HG03571 (cell line): ENCODE measurements around the gene LGALS4.
A peak's percentile ranks its signal among the peaks of the same experiment; 100 is the strongest.
"Not testable (repeated sequence)": the region's sequence is repeated elsewhere in the genome, so short reads cannot be mapped to it uniquely, and the experiment has no call there.

Source experiments
- ATAC-seq: cut with Tn5 transposase; IDR thresholded peaks from one replicate; pipeline ENCODE4 v1.9.1; 2021; ENCODE audit not compliant: unreplicated experiment

Gene LGALS4

DNA sequence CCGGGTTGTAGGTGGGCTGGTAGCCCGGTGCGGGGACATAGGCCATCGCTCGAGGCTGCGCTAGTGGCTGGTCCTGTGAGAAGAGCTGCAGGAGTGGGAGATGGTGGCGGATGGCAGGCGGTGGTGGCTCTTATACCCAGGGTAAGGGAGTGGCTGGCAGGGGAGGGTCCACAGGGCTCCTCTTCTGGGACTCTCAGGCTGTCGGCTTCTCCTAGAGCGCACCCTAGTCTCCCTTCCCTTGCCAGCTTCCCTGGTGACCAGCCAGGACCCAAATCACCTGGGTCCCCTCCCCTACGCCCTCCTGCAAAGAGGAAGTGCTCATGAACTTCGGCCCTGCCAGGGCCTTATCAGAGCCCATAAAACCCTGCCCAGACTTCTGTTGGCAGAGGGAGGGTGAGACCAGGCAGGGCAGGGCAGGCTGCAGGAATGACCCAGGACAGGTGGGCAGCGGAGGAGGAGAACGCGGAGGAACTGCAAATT, at the start of gene LGALS4:
Gene LGALS4, minus strand, starts transcription at position 105 of the 480 bp plus-strand sequence. Its CDS starts 59 bp downstream, at position 46.
- ATAC-seq = no peak

GRCh38 chr19:38861368-38861767, 48.6 kb upstream of the LGALS4 start:
- no peak for ATAC-seq

DNA sequence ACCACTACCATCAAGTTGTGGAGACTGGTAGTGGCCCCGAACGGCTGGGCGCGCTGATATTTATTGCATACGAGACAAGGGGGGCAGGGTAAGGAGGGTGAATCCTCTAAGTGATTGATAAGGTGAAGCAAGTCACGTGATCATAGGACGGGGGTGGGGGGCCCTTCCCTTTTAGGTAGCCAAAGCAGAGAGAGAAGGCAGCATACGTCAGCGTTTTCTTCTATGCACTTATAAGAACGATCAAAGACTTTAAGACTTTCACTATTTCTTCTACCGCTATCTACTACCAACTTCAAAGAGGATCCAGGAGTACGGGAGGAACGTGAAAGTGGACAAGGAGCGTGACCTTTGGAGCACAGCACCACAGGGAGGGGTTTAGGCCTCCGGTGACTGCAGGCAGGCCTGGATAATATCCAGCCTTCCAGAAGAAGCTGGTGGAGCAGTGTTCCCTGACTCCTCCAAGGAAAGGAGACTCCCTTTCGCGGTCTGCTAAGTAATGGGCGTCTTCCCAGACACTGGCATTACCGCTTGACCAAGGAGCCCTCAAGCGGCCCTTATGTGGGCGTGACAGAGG, 47.0 kb upstream of the LGALS4 start:
- ATAC-seq = not testable (repeated sequence)

GRCh38 chr19:38856813-38857212, 44.1 kb upstream of the LGALS4 start:
- ATAC-seq = no peak

GRCh38 chr19:38855751-38856150, 43.0 kb upstream of the LGALS4 start:
- not testable (repeated sequence) for ATAC-seq

DNA sequence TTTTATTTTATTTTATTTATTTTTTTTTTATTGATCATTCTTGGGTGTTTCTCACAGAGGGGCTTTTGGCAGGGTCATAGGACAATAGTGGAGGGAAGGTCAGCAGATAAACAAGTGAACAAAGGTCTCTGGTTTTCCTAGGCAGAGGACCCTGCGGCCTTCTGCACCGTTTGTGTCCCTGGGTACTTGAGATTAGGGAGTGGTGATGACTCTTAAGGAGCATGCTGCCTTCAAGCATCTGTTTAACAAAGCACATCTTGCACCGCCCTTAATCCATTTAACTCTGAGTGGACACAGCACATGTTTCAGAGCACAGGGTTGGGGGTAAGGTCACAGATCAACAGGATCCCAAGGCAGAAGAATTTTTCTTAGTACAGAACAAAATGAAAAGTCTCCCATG, 42.2 kb upstream of the LGALS4 start:
- not testable (repeated sequence) for ATAC-seq

GRCh38 chr19:38853214-38853613, 40.5 kb upstream of the LGALS4 start:
- ATAC-seq = no peak

GRCh38 chr19:38852231-38853044, 39.7 kb upstream of the LGALS4 start:
- ATAC-seq = no peak

GRCh38 chr19:38851622-38852230, 39.0 kb upstream of the LGALS4 start:
- peak; percentile 30 for ATAC-seq

DNA sequence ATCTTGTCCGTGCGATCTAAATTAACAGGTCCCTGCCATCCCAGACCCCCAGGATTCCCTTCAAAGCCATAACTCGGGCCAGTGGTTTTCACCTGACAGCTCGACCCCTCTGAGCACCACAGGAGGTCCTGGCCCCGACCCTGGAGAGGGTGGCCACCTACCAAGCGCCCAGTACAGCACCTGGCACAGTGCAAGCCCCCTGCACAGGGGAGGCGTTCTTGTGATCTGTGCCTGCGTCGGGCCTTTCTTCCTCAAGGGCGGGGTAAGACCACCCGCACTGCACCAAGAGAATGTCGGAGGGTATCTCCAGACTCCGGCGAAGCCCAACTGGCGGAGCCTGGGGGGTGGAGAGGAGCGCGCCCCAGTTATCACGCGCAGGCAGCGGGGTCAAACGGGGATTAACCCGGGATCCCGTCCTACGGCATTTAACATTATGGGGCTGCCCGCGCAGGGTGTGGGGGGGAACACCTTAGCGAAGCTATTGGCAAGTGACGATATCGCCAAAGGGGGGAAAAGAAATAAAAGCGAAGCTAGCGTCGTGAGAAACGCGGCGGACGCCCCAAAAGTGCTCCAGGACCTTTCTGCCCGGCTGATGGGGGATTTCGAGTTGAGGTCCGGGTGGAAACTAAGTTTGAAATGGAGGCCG, 38.4 kb upstream of the LGALS4 start:
- no peak for ATAC-seq

GRCh38 chr19:38850436-38850975, 37.8 kb upstream of the LGALS4 start:
- peak; percentile 62 for ATAC-seq

DNA sequence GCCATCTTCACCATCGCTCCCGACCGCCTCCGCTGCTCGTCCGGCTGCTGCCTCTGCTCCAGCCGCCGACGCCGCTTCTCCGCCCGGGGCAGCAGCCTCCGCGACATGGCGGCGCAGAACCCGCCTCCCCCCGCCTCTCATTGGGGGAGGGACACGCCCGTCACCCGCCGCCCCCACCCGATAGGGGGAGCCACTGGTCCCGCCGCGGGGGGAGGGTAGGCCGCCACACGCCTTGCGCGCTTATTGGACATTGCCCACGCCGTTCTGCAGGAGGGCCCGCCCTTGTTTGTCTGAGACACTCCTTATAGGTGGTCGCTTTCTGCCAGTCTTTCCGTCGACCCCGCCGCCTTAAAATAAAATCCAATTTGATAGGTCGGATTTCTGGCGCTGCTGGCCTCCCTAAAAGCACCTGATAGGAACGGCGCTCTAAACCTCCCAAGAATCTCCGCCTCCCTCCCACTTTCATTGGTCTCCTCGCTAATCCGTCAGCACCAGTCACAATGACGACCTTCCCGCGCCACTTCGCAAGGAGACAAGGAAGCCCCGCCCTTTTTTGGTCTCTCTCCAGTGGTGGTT, 37.2 kb upstream of the LGALS4 start, which contains the start of gene HNRNPL:
Gene HNRNPL, minus strand, starts transcription at position 127 of the 576 bp plus-strand sequence. Its CDS starts 20 bp downstream, at position 107.
- peak; percentile 48 for ATAC-seq

- peak; percentile 15 for ATAC-seq
These were observed 36.6 kb upstream of the LGALS4 start for GRCh38 chr19:38849147-38849859.

GRCh38 chr19:38848299-38849146, 35.8 kb upstream of the LGALS4 start:
- no peak for ATAC-seq

GRCh38 chr19:38846097-38846496, 33.4 kb upstream of the LGALS4 start:
- no peak for ATAC-seq

DNA sequence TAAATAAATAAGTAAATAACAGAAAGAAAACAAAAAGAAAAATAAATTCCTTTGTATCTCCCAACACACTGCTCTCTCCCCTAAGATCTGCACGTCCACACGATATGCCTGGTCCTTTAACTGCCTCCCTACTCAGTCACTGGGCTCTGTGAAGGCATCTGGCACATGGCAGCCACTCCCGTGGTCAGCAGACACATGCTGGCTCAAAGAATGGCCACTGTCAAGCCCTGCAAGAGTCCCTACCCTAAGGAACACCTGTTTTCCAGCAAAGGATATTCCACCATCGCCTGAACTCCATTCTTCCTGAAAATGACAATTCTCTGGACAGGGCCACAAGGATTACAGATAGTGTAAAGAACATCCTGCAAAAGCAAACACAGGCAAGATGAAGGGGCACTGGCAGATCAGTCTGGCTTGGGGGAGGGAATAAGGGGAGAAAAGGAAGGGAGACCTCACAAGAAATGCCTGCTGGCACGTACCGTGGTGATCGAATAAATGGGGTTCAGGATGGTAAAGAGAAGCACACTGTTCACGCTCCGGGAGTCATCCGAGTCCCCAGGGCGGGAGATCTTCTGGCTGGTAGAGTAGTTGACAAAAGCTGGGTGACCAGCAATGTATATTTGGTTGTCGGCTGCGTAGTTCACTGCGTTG, 32.8 kb upstream of the LGALS4 start:
- no peak for ATAC-seq

- no peak for ATAC-seq
These were observed 31.4 kb upstream of the LGALS4 start for GRCh38 chr19:38844093-38844686.

DNA sequence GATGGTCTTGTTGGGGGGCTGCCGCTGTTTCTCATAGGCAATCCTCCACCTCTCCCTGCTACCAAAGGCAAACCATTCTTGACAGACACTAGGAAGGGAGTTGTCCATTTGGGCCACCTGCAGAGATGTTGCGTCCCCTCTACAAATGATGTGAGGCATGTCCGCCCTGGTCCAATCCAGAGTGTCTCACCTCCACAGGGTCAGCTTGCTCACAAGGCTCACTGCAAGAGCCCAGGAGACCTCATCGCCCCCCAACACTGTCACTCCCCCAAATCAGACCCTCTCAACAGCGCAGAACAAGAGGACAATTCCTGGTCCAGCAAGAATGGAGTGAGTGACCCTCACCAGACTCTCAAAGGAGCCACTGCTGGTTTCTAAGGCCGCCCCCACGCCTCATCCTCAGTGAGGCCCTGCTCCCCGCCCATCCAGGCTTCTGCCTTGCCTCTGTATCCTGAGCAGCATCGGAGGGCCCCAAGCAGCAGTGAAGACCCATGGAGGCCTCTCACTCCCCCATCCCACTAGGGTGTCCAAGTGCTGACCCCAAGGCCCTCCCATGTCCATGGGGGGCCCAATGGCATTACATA, 30.5 kb upstream of the LGALS4 start:
- ATAC-seq = no peak
